T-helper 2 cell treated with Interferon-gamma antibody and Interleukin-4, amounts not matched to agents 100 ng/mL and 5 ng/mL, for 36 hours (primary cell): ENCODE results near the gene TBC1D22B. TPM values are rescaled to one million over a fixed set of nuclear protein-coding genes. Genes with fewer than 3 reads are reported as not detected.

Source experiments
- intact Hi-C: fragments of 100-400 bp; cut with micrococcal nuclease; formaldehyde crosslinking; loops from one replicate; pipeline ENCODE4 v1.15.1; 2023
- total RNA-seq: library from RNA; stranded (reverse); gene quantifications from 2 replicates; pipeline ENCODE4 v1.2.3, GENCODE V29; 2022

TBC1D22B gene
- total RNA-seq, 1 donor from 2014 or later: 16.5 TPM

GRCh38 chr6:37238381-37238780 is 19.2 kb upstream of the TBC1D22B start:
- intact Hi-C loops: no loop called here

- intact Hi-C loops: no loop called here
Observed at GRCh38 chr6:37239526-37239925, 18.0 kb upstream of the TBC1D22B start.

- intact Hi-C loops: loop anchor here (2.0 kb wide), 1 partner anchor 19 kb away; the partner anchor contains the start of gene TMEM217
Observed at GRCh38 chr6:37239950-37240713, 17.4 kb upstream of the TBC1D22B start.

GRCh38 chr6:37241131-37241530 is 16.4 kb upstream of the TBC1D22B start:
- intact Hi-C loops: loop anchor here (2.0 kb wide), 1 partner anchor 18 kb away; the partner anchor contains the start of gene TMEM217

- intact Hi-C loops: loop anchor here (2.0 kb wide), 1 partner anchor 17 kb away; the partner anchor contains the start of gene TMEM217
Observed at GRCh38 chr6:37241775-37242428, 15.7 kb upstream of the TBC1D22B start.

- intact Hi-C loops: no loop called here
Observed at GRCh38 chr6:37242429-37243052, 15.0 kb upstream of the TBC1D22B start.

- intact Hi-C loops: no loop called here
Observed at GRCh38 chr6:37243131-37243815, 14.3 kb upstream of the TBC1D22B start.

- intact Hi-C loops: no loop called here
Observed at GRCh38 chr6:37243816-37244370, 13.7 kb upstream of the TBC1D22B start.

- intact Hi-C loops: no loop called here
Observed at GRCh38 chr6:37244430-37245310, 12.9 kb upstream of the TBC1D22B start.

- intact Hi-C loops: no loop called here
Observed at GRCh38 chr6:37251211-37251780, 6.3 kb upstream of the TBC1D22B start.

GRCh38 chr6:37253486-37254007 is 4.0 kb upstream of the TBC1D22B start:
- intact Hi-C loops: no loop called here

- intact Hi-C loops: no loop called here
Observed at GRCh38 chr6:37254881-37255280, 2.7 kb upstream of the TBC1D22B start.

- intact Hi-C loops: loop anchor here (2.0 kb wide), 1 partner anchor 34 kb away; no protein-coding TSS in a partner anchor
Observed at GRCh38 chr6:37256692-37257319, 766 bp upstream of the TBC1D22B start.

- intact Hi-C loops: loop anchor here (2.0 kb wide), 1 partner anchor 34 kb away; no protein-coding TSS in a partner anchor
Observed at GRCh38 chr6:37257320-37257633, 295 bp upstream of the TBC1D22B start.

- intact Hi-C loops: loop anchor here (2.0 kb wide), 2 partner anchors 14 to 18 kb away; no protein-coding TSS in a partner anchor
Observed at GRCh38 chr6:37258405-37259105, 983 bp downstream of the TBC1D22B start.

GRCh38 chr6:37259191-37259590 is 1.6 kb downstream of the TBC1D22B start:
- intact Hi-C loops: loop anchor here (2.0 kb wide), 2 partner anchors 14 to 18 kb away; no protein-coding TSS in a partner anchor

- intact Hi-C loops: loop anchor here (1.0 kb wide), 1 partner anchor 30 kb away; no protein-coding TSS in a partner anchor
Observed at GRCh38 chr6:37260040-37260439, 2.5 kb downstream of the TBC1D22B start.

- intact Hi-C loops: loop anchor here (1.0 kb wide), 1 partner anchor 30 kb away; no protein-coding TSS in a partner anchor
Observed at GRCh38 chr6:37260444-37260843, 2.9 kb downstream of the TBC1D22B start.
